HuH-7 (cell line): ENCODE data around the gene AP3D1.
"Not testable (repeated sequence)": the region's sequence is repeated elsewhere in the genome, so short reads cannot be mapped to it uniquely, and the experiment has no call there.

ENCODE experiments used
- DNase-seq: peaks from one replicate; pipeline ENCODE4 v3.0.0; 2011; ENCODE audit warnings: low spot score

The AP3D1 gene

DNA sequence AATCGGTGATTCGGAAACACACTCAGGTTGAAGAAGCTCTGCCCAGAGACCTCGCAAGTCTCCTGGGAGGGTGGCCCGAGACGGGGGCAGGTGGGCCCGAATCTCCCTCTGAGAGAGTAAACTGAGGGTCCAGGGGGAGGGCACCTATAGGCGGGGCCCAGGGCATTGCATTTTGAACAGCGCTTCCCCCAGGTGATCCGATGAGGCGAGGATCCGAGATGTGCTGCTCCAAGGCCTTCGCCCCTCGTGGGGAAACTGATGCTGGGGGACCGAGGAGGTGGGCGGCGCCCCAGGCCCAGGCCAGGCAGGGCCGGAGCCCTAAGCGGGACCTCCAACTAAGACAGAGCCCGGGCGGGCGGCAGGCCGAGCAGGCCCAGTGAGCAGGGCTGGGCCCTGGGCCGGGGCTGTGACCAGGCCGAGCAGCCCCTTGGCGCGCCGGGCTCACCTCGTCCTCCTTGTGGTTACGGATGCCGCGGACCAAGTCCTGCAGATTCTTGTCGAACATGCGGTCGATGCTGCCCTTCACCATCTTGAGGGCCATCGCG, 500 bp downstream of the AP3D1 start:
- no peak for DNase-seq

DNA sequence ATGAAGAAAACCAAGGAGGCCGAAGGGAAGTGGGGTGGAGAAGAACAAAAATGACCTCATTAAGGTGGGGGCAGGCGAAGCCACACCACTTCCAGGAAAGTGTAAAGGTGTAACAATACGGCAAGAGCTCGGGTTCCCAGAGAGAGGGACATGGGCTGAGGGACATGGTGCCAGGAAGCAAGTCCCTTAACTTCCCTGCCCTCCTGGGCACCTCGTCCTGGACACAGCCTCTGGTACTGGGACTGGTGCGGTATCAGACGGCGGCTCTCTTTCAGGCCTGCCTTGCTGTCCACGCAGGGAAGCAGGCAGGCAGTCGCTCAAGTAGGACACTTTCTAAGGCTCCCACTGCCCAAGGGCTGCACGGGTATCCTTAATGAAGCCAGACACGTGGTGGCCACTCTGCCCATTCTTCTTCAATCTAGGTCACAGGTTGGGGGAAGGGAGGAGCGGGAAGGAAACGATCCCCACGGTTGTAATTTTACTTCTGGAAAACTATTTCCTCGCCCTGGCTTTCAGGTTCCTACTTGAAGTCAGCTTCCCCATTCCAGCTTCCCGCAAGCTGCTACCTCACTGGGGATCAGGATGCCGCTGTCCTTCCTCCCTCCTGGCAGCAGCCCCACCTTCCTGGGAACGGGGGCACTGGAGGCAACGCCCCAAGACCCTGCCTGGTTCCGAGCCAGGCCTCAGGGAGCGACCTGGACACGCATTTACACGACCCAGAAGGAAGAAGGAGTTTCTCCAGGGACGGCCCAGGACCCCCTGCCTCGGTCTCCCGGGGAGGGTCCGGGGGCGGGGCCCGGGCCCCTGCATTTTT, 1.2 kb downstream of the AP3D1 start:
- DNase-seq, result no peak

DNA sequence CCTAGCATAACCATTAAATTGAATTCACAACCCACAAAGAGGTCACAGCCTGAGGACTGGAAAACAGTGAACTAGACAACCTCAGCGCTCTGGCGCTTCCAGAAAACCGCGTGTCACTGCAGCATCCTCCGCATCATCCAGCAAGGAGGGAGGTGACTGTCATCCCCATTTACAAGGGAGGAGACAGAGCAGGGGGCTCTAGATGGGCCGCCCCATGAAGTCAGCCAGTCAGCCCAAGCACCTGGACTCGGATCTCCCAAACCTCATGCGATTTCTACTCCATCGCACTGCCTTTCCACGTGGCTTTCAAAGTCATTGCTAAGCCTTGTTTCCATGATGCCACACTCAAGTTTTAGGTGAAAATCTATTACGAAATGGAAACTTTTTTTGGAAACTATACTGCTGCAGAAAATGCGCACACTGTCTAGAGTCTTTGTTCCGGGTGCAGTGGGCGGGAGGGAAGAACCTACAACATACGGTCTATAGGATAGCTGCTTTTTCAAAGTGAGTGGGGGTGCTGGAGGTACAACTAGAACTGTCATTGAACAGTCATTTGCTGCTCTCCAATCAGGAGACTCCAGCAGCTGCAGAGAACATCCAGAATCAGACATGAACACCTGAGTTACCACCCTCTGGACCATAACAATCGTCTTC, 2.8 kb downstream of the AP3D1 start:
- DNase-seq, result no peak

DNA sequence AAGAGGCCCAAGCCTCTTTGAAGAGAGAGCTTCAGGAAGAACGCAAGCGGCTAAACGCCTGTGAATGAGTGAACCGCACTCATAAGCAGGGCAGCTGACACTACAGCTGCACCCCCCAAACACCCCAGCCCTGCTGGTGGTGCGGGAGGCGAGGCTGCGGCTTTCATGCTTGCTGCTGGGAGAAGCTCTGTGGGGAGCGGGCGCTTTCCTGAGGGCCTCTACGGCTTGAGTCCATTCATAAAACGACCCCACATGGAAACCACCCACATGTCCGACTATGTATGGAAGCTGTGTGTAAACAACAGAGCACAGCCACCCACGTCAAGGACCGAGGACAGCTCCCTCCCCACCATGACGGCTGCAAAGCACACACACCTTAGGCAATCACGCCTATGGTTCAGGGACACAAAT, 5.5 kb downstream of the AP3D1 start:
- DNase-seq, result no peak

DNA sequence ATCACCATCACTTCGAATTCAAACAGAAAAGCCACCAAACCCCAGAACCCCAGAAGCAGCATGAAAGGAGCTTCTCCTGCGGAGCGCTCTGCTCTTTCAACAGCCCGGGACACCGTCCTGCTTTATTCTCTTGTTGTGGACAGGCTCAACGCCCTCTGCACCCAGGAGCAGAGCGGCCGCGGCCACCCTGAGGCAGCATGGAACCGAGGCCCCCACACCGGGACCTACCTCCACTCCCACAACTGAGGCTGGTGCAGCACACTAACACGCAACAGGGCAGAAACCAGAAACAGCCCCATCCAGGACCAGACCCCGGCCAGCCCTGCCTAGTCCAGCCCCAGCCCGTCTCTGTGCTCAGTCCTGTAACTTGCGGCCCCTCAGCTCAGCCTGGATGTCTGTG, 7.2 kb downstream of the AP3D1 start:
- no peak for DNase-seq

DNA sequence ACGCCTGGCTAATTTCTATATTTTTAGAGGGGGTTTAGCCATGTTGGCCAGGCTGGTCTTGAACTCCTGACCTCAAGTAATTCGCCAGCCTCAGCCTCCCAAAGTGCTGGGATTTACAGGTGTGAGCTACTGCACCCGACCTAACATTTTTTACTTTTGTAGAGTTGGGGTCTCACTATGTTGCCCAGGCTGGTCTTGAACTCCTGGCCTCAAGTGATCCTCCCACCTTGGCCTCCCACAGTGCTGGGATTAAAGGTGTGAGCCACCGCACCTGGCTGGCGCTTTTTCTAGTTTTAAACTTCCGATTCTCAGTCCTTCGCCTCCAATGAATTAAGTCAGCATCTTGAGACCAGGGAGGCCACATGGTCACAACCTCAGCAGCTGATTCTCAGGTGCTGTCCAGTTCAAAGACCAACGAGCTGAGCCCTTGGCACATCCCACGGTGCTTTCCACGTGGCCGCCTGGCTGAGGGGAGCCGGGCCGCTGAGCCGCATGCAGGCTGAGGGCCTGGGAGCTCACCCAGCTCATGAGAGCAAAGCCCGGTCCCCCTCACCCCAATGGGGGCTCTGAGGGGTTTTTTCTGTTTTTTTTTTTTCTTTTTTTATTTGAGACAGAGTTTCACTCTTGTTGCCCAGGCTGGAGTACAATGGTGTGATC, 9.1 kb downstream of the AP3D1 start:
- no peak for DNase-seq

DNA sequence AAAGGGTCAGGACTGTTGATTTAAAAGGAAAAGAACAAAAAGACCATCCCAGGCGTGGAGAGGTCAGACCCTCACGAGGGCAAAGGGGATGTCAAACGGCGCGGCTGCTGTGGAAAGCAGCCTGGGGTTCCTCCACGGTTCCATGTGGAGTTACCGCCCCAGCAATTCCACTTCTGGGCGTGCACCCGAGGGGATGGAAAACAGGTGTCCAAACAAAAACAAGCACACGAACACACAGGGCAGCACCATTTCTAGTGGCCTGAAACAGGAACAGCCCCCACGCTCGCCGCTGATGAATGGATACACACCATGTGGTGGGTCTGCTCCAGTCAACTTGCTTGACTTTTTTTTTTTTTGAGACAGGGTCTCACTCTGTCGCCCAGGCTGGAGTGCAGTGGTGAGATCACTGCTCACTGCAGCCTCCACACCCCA, 11.2 kb downstream of the AP3D1 start:
- DNase-seq, result no peak

DNA sequence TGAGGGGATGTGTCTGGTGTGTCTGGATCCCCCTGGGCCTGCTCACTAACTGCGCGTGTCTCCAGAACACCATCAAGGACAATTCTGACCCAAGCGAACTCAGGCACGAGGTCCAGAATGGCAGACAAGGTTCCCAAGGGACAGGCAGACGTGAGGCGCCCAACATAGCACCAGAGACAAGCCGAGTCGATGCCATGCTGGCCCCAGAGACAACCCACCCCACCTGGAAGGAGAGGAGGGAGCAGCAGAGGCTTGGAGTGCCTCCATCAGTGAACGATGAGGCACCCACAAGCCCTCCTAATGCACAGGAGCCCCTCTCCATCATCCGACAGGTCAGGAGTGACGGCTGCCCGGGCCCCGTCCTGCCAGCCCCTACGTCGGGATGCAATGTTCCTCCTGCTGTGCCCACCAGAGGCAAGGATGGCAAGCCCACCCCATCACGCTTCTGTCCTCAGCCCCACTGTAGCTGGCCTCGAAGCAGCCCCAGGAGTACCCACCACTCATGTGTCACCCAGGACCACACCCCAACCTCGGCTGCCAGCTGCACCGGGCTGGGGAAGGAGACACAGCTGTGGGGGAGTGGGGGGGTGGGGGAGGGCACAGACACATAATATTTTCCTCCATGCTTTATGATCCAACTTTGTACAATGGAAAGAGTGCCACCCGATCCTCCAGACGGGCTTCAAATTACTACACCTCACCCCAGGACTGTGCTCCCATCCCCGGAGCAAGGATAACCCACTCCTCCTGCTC, 11.8 kb downstream of the AP3D1 start:
- DNase-seq, result no peak

DNA sequence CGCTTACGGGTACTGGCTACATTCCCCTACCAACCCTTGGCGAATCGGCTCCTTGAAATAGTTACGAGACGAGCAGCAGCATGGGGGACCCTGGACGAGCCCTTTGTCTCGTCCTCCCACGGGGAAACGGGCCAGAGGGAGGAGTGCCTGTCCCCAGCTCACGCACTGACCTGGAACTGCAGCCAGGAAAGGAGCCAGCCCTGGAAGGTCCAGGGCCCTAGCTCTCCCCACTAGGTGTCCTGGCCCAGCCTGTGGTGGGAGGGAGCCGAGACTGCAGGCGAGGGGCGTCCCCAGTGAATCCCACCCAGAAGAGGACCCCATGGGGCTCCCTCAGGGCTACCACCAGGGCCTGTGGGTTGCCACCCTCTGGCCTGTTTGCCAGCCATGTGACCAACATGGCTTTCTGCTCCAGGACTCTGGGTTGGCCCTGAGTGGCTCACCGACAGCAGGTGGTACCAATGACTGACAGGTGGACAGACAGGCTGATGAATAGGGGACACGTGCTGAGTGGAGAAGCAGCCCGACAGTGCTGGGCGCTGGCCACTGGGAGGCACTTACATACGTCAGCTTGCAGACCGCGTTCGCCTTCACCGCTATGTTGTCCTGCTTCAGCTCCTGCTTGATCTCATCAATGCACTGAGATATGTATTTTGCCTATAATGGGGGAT, 13.2 kb downstream of the AP3D1 start:
- no peak for DNase-seq

DNA sequence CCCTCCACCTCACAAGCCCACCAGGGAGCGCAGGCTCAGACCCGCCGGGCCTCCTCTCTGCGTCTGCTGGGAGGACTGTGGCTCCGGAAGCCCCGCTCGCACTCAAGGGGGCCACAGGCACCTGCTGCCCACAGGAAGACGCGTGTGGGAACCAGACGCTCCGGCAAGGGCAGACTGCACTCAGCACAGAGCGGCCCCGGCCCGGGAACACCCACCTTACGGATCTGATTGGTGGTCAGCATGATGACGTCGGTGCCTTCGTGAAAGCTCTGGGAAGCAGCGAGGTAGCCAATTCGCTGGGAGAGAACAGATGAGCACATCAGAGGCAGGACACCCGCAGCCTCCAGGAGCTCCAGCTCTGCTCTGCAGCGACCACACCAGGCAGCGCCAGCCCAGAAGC, 14.6 kb downstream of the AP3D1 start:
- no peak for DNase-seq

DNA sequence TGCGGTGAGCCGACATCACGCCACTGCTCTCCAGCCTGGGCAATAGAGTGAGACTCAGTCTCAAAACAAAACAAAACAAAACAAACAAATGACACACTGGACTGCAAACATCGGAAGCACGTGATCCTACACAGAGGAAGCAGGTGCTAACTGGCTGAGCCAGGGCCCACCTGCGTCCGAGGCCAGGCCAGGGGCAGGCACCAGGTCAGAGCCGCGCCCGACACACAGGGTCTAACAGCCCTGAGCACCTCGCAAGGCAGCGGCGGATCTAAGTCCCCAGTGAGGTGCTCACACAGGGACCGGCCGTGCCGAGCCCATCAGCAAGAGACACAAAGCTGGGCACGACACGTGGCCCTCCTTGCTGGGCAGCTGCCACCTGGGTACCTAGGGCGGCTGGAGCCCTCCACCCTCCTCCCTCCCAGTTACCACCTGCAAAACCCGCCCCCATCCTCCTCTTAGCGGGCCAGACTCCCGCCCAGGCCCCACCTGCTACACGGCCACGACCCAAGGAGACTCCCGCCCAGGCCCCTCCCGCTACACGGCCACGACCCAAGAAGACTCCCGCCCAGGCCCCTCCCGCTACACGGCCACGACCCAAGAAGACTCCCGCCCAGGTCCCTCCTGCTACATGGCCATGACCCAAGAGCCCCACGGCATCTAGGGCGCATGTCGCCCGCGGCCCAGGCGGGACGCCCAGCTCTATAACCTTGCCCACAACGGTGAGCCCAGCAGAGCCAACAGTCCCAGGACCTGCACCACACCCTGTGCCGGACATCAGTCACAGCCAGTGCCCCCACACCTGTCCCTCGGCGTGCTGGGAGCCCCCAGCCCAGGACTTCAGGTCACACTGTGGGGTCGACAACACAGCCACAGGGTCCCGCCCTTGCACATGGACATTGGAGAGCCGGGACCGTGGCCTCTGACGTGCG, 15.6 kb downstream of the AP3D1 start:
- DNase-seq, result no peak

DNA sequence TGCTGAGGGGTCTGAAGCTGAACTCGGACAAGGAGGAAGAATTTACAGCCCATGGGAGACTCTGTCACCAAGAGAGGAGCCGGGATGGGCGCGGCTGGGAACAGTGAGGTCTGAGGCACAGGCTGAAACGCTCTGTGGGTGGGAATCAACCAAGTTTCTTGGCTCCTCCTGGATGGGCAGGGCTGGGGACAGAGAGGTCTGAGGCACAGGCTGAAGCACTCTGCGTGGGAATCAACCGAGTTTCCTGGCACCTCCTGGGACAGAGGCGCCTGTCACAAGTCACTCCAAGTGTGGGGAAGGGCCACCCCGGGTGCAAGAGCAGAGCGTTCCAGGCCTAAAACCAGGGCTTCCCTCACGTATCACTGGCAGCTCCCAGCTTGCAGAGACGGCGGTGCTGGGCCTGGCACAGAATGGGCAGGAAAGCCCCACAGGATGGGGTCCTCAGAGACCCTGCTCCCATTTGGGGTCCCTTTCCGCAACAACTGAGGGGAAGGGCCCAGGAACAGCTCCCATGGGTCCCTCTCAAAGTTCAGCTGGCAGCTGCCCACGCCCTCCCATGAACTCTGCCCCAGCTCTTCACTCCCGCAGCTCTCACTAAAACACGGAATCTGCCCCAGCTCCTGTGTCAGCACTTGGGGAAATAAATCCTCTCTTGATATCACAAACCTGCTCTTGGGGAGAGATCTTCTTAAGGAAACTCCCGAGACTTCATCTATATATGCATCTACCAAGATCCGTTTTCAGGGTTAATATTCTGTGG, 18.5 kb downstream of the AP3D1 start:
- no peak for DNase-seq

DNA sequence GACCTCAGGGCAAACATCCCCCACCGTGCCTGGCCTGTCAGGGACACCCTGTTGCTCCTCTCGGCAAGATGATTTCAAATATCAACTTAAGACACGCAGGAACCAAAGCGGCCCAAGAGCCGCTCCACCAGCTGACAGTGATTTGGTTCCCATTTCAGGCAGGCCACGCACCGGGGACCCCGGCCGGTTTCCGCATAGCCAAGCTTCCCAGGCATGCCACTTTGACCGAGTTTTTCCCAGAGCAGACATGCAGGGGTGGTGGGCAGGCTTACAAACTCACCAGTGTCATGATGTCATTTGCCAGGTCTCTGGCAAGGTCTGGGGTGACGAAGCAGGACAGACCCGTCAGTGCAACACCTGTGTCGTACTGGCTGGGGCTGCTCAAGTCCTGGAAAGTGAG, 19.2 kb downstream of the AP3D1 start:
- no peak for DNase-seq

DNA sequence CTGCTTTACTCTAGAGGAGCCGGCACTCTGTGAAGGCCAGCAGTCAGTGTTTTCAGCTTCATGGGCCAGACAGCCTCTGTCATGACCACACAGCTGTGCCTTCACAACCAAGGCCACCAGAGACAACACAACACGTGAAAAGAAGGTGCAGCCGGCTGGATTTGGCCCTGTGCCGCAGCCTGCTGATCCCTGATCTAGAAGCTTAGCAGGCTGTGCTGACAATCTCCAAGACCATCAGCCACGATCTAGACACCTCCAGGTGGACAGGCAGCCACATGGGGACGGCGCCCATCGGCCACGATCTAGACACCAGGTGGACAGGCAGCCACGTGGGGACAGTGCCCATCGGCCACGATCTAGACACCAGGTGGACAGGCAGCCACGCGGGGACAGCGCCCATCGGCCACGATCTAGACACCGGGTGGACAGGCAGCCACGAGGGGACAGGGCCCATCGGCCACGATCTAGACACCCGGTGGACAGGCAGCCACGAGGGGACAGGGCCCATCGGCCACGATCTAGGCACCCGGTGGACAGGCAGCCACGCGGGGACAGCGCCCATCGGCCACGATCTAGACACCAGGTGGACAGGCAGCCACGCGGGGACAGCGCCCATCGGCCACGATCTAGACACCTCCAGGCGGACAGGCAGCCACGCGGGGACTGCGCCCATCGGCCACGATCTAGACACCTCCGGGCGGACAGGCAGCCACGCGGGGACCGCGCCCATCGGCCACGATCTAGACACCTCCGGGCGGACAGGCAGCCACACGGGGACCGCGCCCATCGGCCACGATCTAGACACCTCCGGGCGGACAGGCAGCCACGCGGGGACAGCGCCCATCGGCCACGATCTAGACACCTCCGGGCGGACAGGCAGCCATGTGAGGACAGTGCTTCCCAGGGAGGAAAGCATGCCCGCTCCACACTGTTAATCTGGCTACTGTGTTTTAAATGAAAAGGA, 20.1 kb downstream of the AP3D1 start:
- not testable (repeated sequence) for DNase-seq

DNA sequence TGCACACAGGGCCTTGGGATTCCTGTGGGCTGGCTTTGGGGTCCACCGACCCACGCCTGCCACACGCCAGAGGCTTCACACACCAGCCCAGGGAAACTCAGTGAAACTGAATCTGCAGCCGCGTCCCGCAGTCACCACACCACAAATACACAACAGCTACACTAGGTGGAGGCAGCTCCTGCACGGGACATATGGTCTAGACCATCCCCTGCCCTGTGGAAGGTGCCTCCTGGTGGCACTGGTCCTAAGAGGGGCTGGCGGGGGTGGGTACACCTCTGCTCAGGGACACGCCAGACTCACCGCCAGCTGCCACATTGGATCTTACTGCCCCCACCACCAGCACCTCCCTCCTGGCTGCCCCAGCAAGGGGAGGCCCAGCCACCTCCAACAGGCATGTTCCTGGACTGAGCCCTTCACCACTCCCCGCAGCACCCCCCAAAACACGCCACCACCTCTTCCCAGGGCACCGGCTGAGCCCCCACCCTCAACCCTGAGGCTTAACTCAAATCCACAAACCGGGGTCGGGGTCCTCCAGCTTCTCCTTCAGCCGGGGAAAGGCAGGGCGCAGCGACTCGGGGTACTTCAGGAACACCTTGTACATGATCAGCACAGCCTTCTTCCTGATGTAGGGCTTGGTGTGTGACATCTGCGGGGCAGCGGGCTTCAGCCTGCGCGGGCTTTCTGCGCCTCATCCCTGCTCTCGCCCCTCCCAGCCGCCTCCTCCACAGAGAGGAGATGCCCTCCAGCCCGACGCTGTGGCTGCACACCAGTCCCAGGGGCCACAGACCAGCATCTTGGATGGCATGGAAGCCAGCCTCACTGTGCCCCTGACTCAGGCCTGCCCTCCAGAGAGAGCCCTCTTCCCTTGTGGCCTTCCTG, 21.2 kb downstream of the AP3D1 start:
- no peak for DNase-seq

DNA sequence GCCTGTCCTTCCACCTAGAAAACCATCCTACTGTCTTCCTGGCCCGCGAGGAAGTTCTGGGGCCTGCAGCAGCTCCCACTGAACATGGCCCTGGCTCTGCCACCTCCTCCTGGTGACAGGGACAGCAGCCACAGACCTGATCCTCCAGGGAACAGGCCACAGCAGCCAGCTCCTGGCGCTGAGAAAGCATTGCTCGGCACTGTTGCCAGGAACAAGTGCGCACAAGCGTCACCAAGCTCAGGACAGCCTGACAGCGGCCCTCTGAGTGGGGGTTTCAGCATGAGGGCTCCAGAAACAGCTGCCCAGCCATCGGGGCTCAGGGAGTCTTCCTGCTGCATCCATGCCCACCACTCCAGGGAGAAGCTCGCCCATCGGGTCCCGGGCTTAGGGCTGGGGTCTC, 21.9 kb downstream of the AP3D1 start:
- DNase-seq, result no peak

DNA sequence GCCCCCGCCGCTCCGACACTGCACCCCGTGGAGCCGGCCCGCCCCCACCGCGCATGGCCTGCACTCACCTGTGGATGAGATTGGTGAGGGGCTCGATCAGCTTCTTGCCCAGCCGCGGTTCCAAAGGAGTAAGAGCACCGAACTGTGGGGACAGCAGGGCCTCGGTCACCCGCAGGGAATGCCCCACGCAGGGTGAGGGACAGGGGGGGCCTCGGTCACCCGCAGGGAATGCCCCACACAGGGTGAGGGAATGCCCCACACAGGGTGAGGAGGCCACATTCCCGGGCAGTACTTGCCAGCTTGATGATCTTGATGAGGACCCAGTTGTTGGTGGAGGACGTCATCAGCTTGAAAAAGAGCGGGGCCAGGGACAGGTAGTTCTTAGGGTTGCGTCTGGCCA, 22.3 kb downstream of the AP3D1 start:
- DNase-seq, result no peak

DNA sequence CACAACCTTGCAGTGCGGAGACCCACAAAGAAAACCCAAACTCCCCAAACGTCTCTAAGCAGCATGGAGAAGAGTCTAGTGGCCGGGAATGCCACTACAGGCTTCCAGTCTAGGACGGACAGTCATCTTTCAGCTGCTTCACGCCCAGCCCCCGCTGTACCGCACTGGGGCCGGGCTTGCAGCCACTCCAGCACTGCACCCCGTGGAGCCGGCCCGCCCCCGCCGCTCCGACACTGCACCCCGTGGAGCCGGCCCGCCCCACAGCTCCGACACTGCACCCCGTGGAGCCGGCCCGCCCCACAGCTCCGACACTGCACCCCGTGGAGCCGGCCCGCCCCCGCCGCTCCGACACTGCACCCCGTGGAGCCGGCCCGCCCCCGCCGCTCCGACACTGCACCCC, 23.1 kb downstream of the AP3D1 start:
- DNase-seq, result not testable (repeated sequence)
